ENCODE measurements around the gene SAP25.
"Not testable (repeated sequence)": the region's sequence is repeated elsewhere in the genome, so short reads cannot be mapped to it uniquely, and the experiment has no call there.

Gene SAP25

GRCh38 chr7:100555701-100556100 lies 18.0 kb downstream of the SAP25 start:
- no peak for TF ChIP-seq CTCF (IDR thresholded peaks at IDR 0.05)
- H3K27me3 ChIP-seq = no peaks in the 10 kb centered on the region
- intact Hi-C loops (cut with DNase I; ENCODE audit: low total_unique reads) = loop anchor here (5.0 kb wide), 1 partner anchor 88 kb away; no protein-coding TSS in a partner anchor
- H3K27ac ChIP-seq = no peak overlapping the region
- DNase-seq = no peak
- no peak overlapping the region for H3K4me3 ChIP-seq
- H3K9me3 ChIP-seq = no peaks in the 10 kb centered on the region
- H3K4me1 ChIP-seq = peaks cover 0 to 3% (median 0%) of the 10 kb centered on the region in 4 donors
- peaks cover 45 to 80% (median 47%) of the 10 kb centered on the region in 3 donors for H3K36me3 ChIP-seq

- Histone ChIP-seq H3K27me3 (no peaks in the 10 kb centered on the region), H3K27ac (no peak overlapping the region), H3K4me3 (no peak overlapping the region), H3K4me1 (peaks cover 0 to 12% (median 8%) of the 10 kb centered on the region in 4 donors), H3K9me3 (no peaks in the 10 kb centered on the region), H3K36me3 (peaks cover 50 to 85% (median 56%) of the 10 kb centered on the region in 3 donors)
- no peak for TF ChIP-seq CTCF (IDR thresholded peaks at IDR 0.05)
- DNase-seq = no peak
- intact Hi-C loops (cut with DNase I; ENCODE audit: low total_unique reads) = no loop called here
Measured at GRCh38 chr7:100553032-100553431, 20.7 kb downstream of the SAP25 start.

GRCh38 chr7:100552532-100552931 lies 21.2 kb downstream of the SAP25 start:
- intact Hi-C loops (cut with DNase I; ENCODE audit: low total_unique reads) = no loop called here
- H3K4me1 ChIP-seq = peaks cover 0 to 17% (median 13%) of the 10 kb centered on the region in 4 donors
- peaks cover 50 to 80% (median 56%) of the 10 kb centered on the region in 3 donors for H3K36me3 ChIP-seq
- H3K4me3 ChIP-seq = no peak overlapping the region
- no peak for DNase-seq
- no peak overlapping the region for H3K27ac ChIP-seq
- H3K27me3 ChIP-seq = no peaks in the 10 kb centered on the region
- no peaks in the 10 kb centered on the region for H3K9me3 ChIP-seq
- TF ChIP-seq CTCF (IDR thresholded peaks at IDR 0.05) = no peak

- Histone ChIP-seq H3K4me1 (peaks cover 0 to 58% (median 51%) of the 10 kb centered on the region in 4 donors), H3K36me3 (peaks cover 20 to 41% (median 28%) of the 10 kb centered on the region in 3 donors), H3K27ac (peak overlapping the region; percentile 85 to 92)
- H3K27me3 ChIP-seq; H3K4me3 ChIP-seq; DNase-seq; intact Hi-C loops (cut with DNase I; ENCODE audit: low total_unique reads); H3K9me3 ChIP-seq: not testable (repeated sequence)
Measured at GRCh38 chr7:100548446-100548845, 25.3 kb downstream of the SAP25 start.

GRCh38 chr7:100547872-100548271 lies 25.8 kb downstream of the SAP25 start:
- H3K9me3 ChIP-seq = no peaks in the 10 kb centered on the region
- peak overlapping the region; percentile 85 to 92 for H3K27ac ChIP-seq
- no peak for DNase-seq
- H3K4me1 ChIP-seq = peaks cover 0 to 59% (median 51%) of the 10 kb centered on the region in 4 donors
- H3K27me3 ChIP-seq = no peaks in the 10 kb centered on the region
- H3K36me3 ChIP-seq = peaks cover 15 to 36% (median 22%) of the 10 kb centered on the region in 3 donors
- intact Hi-C loops (cut with DNase I; ENCODE audit: low total_unique reads) = no loop called here
- H3K4me3 ChIP-seq = no peak overlapping the region
- no peak for TF ChIP-seq CTCF (IDR thresholded peaks at IDR 0.05)

- Histone ChIP-seq H3K36me3 (peaks cover 8 to 29% (median 15%) of the 10 kb centered on the region in 3 donors), H3K27ac (peak overlapping the region; percentile 85 to 92), H3K4me1 (peaks cover 0 to 59% (median 51%) of the 10 kb centered on the region in 4 donors), H3K4me3 (no peak overlapping the region), H3K9me3 (no peaks in the 10 kb centered on the region), H3K27me3 (no peaks in the 10 kb centered on the region)
- no peak for TF ChIP-seq CTCF (IDR thresholded peaks at IDR 0.05)
- intact Hi-C loops (cut with DNase I; ENCODE audit: low total_unique reads) = no loop called here
- DNase-seq = no peak
Measured at GRCh38 chr7:100546926-100547800, 26.5 kb downstream of the SAP25 start.
